HCT116 (cell line): Measurements from ENCODE around the gene SOCS7.

Experiments
- CEBPB ChIP-seq: IDR thresholded peaks from 2 replicates; pipeline ENCODE4 v1.6.1; 2012; ENCODE audit warnings: low read depth
- EGR1 ChIP-seq: IDR thresholded peaks from 2 replicates; pipeline ENCODE4 v1.6.1; 2012; ENCODE audit warnings: low read depth
- ELF1 ChIP-seq: IDR thresholded peaks from 2 replicates; pipeline ENCODE4 v1.6.1; 2012; ENCODE audit warnings: low read depth, borderline replicate concordance
- POLR2A ChIP-seq: IDR thresholded peaks from 2 replicates; pipeline ENCODE4 v1.7.0; 2011; ENCODE audit warnings: borderline replicate concordance; ENCODE audit not compliant: insufficient read depth, insufficient read length; ENCODE audit errors: extremely low read depth
- POLR2AphosphoS5 ChIP-seq: IDR thresholded peaks from 2 replicates; pipeline ENCODE4 v1.6.1; 2011; ENCODE audit warnings: mild to moderate bottlenecking, low read depth, low read length, moderate library complexity
- SIN3A ChIP-seq: IDR thresholded peaks from 2 replicates; pipeline ENCODE4 v1.6.1; 2012; ENCODE audit warnings: low read depth
- TF ChIP-seq, protein P1 (sequence below), 3 experiments: fragments of 200-600 bp in 1 of 3; sonication (generic) in 1 of 3; IDR thresholded peaks in 2 of 3; conservative IDR thresholded peaks in 1 of 3; 2 replicates each; pipeline ENCODE4 v1.5.1; 2012 to 2017; ENCODE audit warnings: low read depth in 2 of 3, low read length in 2 of 3, antibody characterized with exemption in 1 of 3, borderline replicate concordance in 1 of 3, control low read depth in 1 of 3, mild to moderate bottlenecking in 1 of 3, mixed read lengths in 1 of 3, mixed run types in 1 of 3, moderate library complexity in 1 of 3; ENCODE audit not compliant: insufficient read depth in 1 of 3

DNA sequence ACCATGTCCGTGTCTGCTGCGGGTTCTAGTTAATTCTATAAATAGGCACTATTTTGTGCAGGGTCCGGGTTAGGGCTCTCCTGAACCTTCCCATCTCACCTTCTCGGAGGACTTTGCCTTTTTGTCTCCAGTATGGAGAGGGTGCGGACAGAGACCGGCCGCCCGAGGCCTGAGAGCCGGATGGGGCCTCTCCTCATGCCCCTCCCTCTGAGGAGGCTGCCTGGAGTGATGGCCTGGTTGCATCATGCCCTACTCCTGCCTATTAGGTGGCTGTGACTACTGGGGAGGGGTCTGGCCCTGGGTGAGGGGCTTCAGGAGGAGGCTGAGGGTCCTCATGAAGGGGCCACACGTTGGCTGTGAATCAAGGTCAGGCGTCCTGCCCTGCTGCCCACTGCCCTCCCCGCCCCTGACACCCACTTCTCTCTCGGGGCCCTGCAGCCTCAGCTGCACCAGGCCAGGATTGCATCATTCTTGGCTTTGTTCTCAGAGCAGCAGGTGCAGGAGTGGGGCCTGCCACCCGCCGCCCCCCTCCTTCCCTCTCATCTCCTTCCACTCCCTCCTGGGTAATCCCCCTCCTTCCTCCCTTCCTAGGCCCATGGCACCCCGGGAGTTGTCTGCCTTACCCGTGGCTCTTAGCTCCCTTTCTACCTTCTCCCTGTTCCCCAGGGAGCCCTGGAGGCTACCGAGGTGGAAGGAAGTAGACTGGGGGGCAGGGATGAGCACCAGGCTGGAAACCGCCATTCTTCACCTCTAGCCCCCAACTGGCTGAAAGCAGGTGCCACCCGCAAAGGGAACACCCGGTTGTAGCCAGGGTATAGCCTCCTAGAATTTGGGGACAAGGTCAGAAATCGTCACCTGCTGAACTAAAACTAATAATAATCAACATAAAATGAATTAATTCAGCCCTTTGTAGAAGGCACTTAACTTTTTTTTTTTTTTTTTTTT, 63.9 kb downstream of the SOCS7 start:
- TF ChIP-seq, protein P1, sequence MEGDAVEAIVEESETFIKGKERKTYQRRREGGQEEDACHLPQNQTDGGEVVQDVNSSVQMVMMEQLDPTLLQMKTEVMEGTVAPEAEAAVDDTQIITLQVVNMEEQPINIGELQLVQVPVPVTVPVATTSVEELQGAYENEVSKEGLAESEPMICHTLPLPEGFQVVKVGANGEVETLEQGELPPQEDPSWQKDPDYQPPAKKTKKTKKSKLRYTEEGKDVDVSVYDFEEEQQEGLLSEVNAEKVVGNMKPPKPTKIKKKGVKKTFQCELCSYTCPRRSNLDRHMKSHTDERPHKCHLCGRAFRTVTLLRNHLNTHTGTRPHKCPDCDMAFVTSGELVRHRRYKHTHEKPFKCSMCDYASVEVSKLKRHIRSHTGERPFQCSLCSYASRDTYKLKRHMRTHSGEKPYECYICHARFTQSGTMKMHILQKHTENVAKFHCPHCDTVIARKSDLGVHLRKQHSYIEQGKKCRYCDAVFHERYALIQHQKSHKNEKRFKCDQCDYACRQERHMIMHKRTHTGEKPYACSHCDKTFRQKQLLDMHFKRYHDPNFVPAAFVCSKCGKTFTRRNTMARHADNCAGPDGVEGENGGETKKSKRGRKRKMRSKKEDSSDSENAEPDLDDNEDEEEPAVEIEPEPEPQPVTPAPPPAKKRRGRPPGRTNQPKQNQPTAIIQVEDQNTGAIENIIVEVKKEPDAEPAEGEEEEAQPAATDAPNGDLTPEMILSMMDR (IDR thresholded peaks at IDR 0.05 in 2 of 3, conservative IDR thresholded peaks at IDR 0.05 in 1 of 3; ENCODE audit: borderline replicate concordance in 1 of 3, insufficient read depth in 1 of 3, low read depth in 2 of 3, low read length in 2 of 3), result no peak
- peak; percentile 47 for TF ChIP-seq POLR2A
- TF ChIP-seq CEBPB, result peak; percentile 90
- no peak for TF ChIP-seq EGR1
- no peak for TF ChIP-seq SIN3A
- peak; percentile 38; the same call in 1 of the 2 replicates for TF ChIP-seq POLR2AphosphoS5
- TF ChIP-seq ELF1, result no peak
